ENCODE results near the gene CAB39.
A peak's percentile ranks its signal among the peaks of the same experiment; 100 is the strongest.

Gene CAB39

GRCh38 chr2:230757476-230757875 lies 44.8 kb downstream of the CAB39 start:
- DNase-seq (ENCODE audit: low spot score): no peak

GRCh38 chr2:230758566-230759480 lies 46.2 kb downstream of the CAB39 start:
- DNase-seq (ENCODE audit: low spot score): no peak

GRCh38 chr2:230759481-230760167 lies 47.0 kb downstream of the CAB39 start:
- DNase-seq (ENCODE audit: low spot score): no peak

GRCh38 chr2:230761704-230762103 lies 49.1 kb downstream of the CAB39 start:
- DNase-seq (ENCODE audit: low spot score): no peak

GRCh38 chr2:230762317-230762896 lies 49.8 kb downstream of the CAB39 start:
- DNase-seq (ENCODE audit: low spot score): no peak

GRCh38 chr2:230764346-230764745 lies 51.7 kb downstream of the CAB39 start:
- DNase-seq (ENCODE audit: low spot score): no peak

- DNase-seq (ENCODE audit: low spot score): no peak
These were observed 53.1 kb downstream of the CAB39 start for GRCh38 chr2:230765611-230766300.

- no peak for DNase-seq (ENCODE audit: low spot score)
These were observed 55.3 kb downstream of the CAB39 start for GRCh38 chr2:230767862-230768388.

- DNase-seq (ENCODE audit: low spot score): no peak
These were observed 58.2 kb downstream of the CAB39 start for GRCh38 chr2:230770804-230771203.

- no peak for DNase-seq (ENCODE audit: low spot score)
These were observed 59.5 kb downstream of the CAB39 start for GRCh38 chr2:230772156-230772555.

- no peak for DNase-seq (ENCODE audit: low spot score)
These were observed 60.6 kb downstream of the CAB39 start for GRCh38 chr2:230773039-230773773.

- DNase-seq (ENCODE audit: low spot score): no peak
These were observed 61.8 kb downstream of the CAB39 start for GRCh38 chr2:230774348-230774951.

GRCh38 chr2:230775737-230776136 lies 63.1 kb downstream of the CAB39 start:
- DNase-seq (ENCODE audit: low spot score): no peak

- DNase-seq (ENCODE audit: low spot score): no peak
These were observed 65.1 kb downstream of the CAB39 start for GRCh38 chr2:230777721-230778120.

GRCh38 chr2:230778350-230779063 lies 65.9 kb downstream of the CAB39 start:
- DNase-seq (ENCODE audit: low spot score): no peak

- no peak for DNase-seq (ENCODE audit: low spot score)
These were observed 66.5 kb downstream of the CAB39 start for GRCh38 chr2:230779126-230779525.

GRCh38 chr2:230779607-230780006 lies 67.0 kb downstream of the CAB39 start:
- DNase-seq (ENCODE audit: low spot score): no peak

- DNase-seq (ENCODE audit: low spot score): peak; percentile 76
These were observed 68.6 kb downstream of the CAB39 start for GRCh38 chr2:230781130-230781797.

GRCh38 chr2:230783101-230783500 lies 70.5 kb downstream of the CAB39 start:
- DNase-seq (ENCODE audit: low spot score): no peak

GRCh38 chr2:230784795-230785194 lies 72.2 kb downstream of the CAB39 start:
- no peak for DNase-seq (ENCODE audit: low spot score)

Measured in activated CD4-positive, alpha-beta T cell treated with anti-CD3 and anti-CD28 coated beads, Interleukin-2, Interleukin-4, amounts not matched to agents 100 ng/mL and 50 ng/mL, durations not matched to agents 16 hours and 8 hours (primary cell).